22Rv1 (cell line): ENCODE results near the gene GSC.

Source experiments
- CTCF ChIP-seq: fragments of 450-650 bp; IDR thresholded peaks from 2 replicates; pipeline ENCODE4 v1.5.1; 2017; ENCODE audit warnings: mild to moderate bottlenecking
- ZFX ChIP-seq: fragments of 450-650 bp; IDR thresholded peaks from 2 replicates; pipeline ENCODE4 v1.6.1; 2017; ENCODE audit warnings: antibody characterized with exemption, borderline replicate concordance

GRCh38 chr14:94797887-94798286, 28.0 kb upstream of the GSC start:
- TF ChIP-seq CTCF (no peak), ZFX (no peak)
